A673 (cell line): ENCODE measurements around the gene RNF217.

Experiments used
- CTCF ChIP-seq: fragments of 300-800, 200-600 bp; sonication (generic); conservative IDR thresholded peaks from 2 replicates; pipeline ENCODE4 v1.5.1; 2017; ENCODE audit warnings: low read depth, mild to moderate bottlenecking, antibody characterized with exemption, low read length, moderate library complexity, mixed read lengths
- EZH2 ChIP-seq: fragments of 200-600 bp; sonication (generic); IDR thresholded peaks from 2 replicates; pipeline ENCODE4 v1.6.1; 2017; ENCODE audit warnings: borderline replicate concordance, low read depth, mild to moderate bottlenecking, mixed read lengths, antibody characterized with exemption, low read length; ENCODE audit not compliant: poor library complexity, severe bottlenecking

GRCh38 chr6:124978451-124979293 lies 16.4 kb downstream of the RNF217 start:
- TF ChIP-seq CTCF (no peak), EZH2 (no peak)
